Mucosa of rectum (tissue), 2 donors: ENCODE data around the gene GGT6.
A peak's percentile ranks its signal among the peaks of the same experiment; 100 is the strongest.

Experiments used
- H3K27ac ChIP-seq, 2 donors: one replicate each; pipeline ENCODE4 v1.7.0; 2013; ENCODE audit warnings: inconsistent platforms in 2 of 2, low read depth in 2 of 2, low read length in 2 of 2
- H3K27me3 ChIP-seq, 2 donors: one replicate each; pipeline ENCODE4 v1.7.0; 2013; ENCODE audit warnings: low read length in 2 of 2; ENCODE audit not compliant: control insufficient read depth in 2 of 2, insufficient read depth in 2 of 2
- H3K36me3 ChIP-seq, 2 donors: one replicate each; pipeline ENCODE4 v1.7.0; 2013; ENCODE audit warnings: low read length in 2 of 2; ENCODE audit not compliant: control insufficient read depth in 2 of 2, insufficient read depth in 2 of 2
- H3K4me1 ChIP-seq, 2 donors: one replicate each; pipeline ENCODE4 v1.7.0; 2013; ENCODE audit warnings: low read length in 2 of 2, mild to moderate bottlenecking in 1 of 2; ENCODE audit not compliant: control insufficient read depth in 2 of 2, insufficient read depth in 2 of 2
- H3K4me3 ChIP-seq, 2 donors: one replicate each; pipeline ENCODE4 v1.7.0; 2013; ENCODE audit warnings: low read length in 2 of 2
- H3K9ac ChIP-seq, 2 donors: one replicate each; pipeline ENCODE4 v1.7.0; 2013; ENCODE audit warnings: low read length in 2 of 2, low read depth in 1 of 2, mild to moderate bottlenecking in 1 of 2
- H3K9me3 ChIP-seq, 2 donors: one replicate each; pipeline ENCODE4 v1.7.0; 2013; ENCODE audit warnings: low read length in 2 of 2; ENCODE audit not compliant: control insufficient read depth in 2 of 2
- donor health status: healthy.
- donor health status: Normal muscosa, but diverticular disease.

The GGT6 gene

GRCh38 chr17:4562015-4562969, 1.9 kb upstream of the GGT6 start:
- H3K9ac ChIP-seq, result peak overlapping the region; percentile 5 to 54
- H3K27ac ChIP-seq, result peak overlapping the region; percentile 88 to 90
- no peaks in the 10 kb centered on the region for H3K9me3 ChIP-seq
- H3K36me3 ChIP-seq, result peaks cover 4 to 6% of the 10 kb centered on the region in 2 donors
- peaks cover 33 to 37% of the 10 kb centered on the region in 2 donors for H3K4me1 ChIP-seq
- no peaks in the 10 kb centered on the region for H3K27me3 ChIP-seq
- peak overlapping the region; percentile 33 to 39 for H3K4me3 ChIP-seq

GRCh38 chr17:4560837-4561256, 470 bp upstream of the GGT6 start:
- Histone ChIP-seq H3K4me3 (peak overlapping the region; percentile 80 to 82), H3K27ac (peak overlapping the region; percentile 88 to 90), H3K9ac (peak overlapping the region; percentile 36 to 90), H3K4me1 (peaks cover 40% of the 10 kb centered on the region in 2 donors), H3K9me3 (no peaks in the 10 kb centered on the region), H3K36me3 (peaks cover 4 to 6% of the 10 kb centered on the region in 2 donors), H3K27me3 (no peaks in the 10 kb centered on the region)

DNA sequence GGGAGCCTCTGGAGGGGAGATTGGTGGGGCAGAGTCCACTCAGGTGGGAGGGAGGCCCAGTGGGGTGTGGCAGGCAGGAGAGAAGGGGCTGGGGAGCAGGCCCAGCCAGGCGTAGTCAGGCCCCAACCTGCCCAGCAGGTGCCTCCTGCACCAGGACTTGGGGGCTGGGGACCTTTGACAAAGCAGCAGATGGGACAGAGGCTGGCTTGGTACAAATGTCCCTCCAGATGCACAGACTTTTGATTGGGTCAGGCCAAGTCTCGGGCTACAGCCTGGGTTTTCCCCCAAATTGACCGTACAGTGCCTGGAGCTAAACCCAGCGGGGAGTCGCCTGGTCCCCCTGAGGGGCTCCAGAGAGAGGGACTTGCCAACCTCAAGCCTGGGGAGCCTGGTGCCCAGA, 411 bp downstream of the GGT6 start:
- H3K4me1 ChIP-seq, result peaks cover 39 to 41% of the 10 kb centered on the region in 2 donors
- peak overlapping the region; percentile 85 to 90 for H3K9ac ChIP-seq
- peak overlapping the region; percentile 88 to 90 for H3K27ac ChIP-seq
- no peaks in the 10 kb centered on the region for H3K27me3 ChIP-seq
- peaks cover 4 to 6% of the 10 kb centered on the region in 2 donors for H3K36me3 ChIP-seq
- peak overlapping the region; percentile 80 to 82 for H3K4me3 ChIP-seq
- H3K9me3 ChIP-seq, result no peaks in the 10 kb centered on the region

GRCh38 chr17:4559139-4559791, 1.1 kb downstream of the GGT6 start:
- Histone ChIP-seq H3K9me3 (no peaks in the 10 kb centered on the region), H3K4me3 (peak overlapping the region; percentile 80 to 82), H3K27me3 (no peaks in the 10 kb centered on the region), H3K4me1 (peaks cover 46 to 48% of the 10 kb centered on the region in 2 donors), H3K27ac (peak overlapping the region; percentile 88 to 90), H3K36me3 (peaks cover 4 to 7% of the 10 kb centered on the region in 2 donors), H3K9ac (peak overlapping the region; percentile 85 to 90)

GRCh38 chr17:4558347-4558971, 1.9 kb downstream of the GGT6 start:
- Histone ChIP-seq H3K4me3 (peak overlapping the region in 1 of 2 donors; percentile 82), H3K9me3 (no peaks in the 10 kb centered on the region), H3K9ac (peak overlapping the region in 1 of 2 donors; percentile 90), H3K36me3 (peaks cover 6 to 9% of the 10 kb centered on the region in 2 donors), H3K27ac (no peak overlapping the region), H3K4me1 (peaks cover 53 to 54% of the 10 kb centered on the region in 2 donors), H3K27me3 (no peaks in the 10 kb centered on the region)

DNA sequence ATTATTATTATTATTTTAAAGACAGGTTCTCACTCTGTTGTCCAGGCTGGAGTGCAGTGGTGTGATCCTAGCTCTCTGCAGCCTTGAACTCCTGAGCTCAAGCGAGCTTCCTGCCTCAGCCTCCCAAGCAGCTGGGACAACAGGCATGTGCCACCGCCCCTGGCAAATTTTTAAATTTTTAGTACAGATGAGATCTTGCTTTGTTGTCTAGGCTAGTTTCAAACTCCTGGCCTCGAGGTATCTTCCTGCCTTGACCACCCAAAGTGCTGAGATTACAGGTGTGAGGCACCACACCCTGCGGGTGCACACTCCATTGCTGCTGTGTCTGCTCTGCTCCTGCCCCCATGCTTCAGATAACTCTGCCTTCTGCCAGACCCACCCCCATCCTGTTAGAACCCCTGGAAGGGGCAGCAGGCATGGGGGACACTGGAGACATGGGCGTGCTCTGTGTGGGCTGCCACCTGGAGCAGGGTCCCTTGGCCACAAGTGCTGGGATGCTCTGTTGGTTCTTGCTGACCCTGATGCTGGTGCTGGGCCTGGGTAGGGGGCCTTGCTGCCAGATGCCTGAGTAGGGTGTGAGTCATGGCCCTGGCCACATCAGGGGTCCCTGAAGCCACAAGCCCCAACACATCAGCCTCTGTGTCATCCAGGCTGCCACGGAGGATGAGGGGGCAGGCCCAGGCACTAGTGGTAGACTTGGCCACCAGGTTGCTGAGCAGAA, 2.6 kb downstream of the GGT6 start:
- peaks cover 9 to 13% of the 10 kb centered on the region in 2 donors for H3K36me3 ChIP-seq
- no peaks in the 10 kb centered on the region for H3K9me3 ChIP-seq
- peaks cover 50 to 54% of the 10 kb centered on the region in 2 donors for H3K4me1 ChIP-seq
- H3K4me3 ChIP-seq, result no peak overlapping the region
- H3K27me3 ChIP-seq, result no peaks in the 10 kb centered on the region
- H3K27ac ChIP-seq, result no peak overlapping the region
- H3K9ac ChIP-seq, result no peak overlapping the region

- H3K9ac ChIP-seq, result no peak overlapping the region
- no peak overlapping the region for H3K4me3 ChIP-seq
- no peaks in the 10 kb centered on the region for H3K27me3 ChIP-seq
- H3K9me3 ChIP-seq, result no peaks in the 10 kb centered on the region
- H3K27ac ChIP-seq, result no peak overlapping the region
- peaks cover 14 to 18% of the 10 kb centered on the region in 2 donors for H3K36me3 ChIP-seq
- H3K4me1 ChIP-seq, result peaks cover 44 to 47% of the 10 kb centered on the region in 2 donors
Measured at GRCh38 chr17:4556996-4557395, 3.4 kb downstream of the GGT6 start.

- Histone ChIP-seq H3K4me3 (peak overlapping the region; percentile 83 to 91), H3K4me1 (peaks cover 36 to 41% of the 10 kb centered on the region in 2 donors), H3K9ac (peak overlapping the region; percentile 59 to 77)
Measured at GRCh38 chr17:4555873-4556759, 4.3 kb downstream of the GGT6 start.

More at GRCh38 chr17:4555873-4556759, 4.3 kb downstream of the GGT6 start:
- peak overlapping the region; percentile 75 to 84 for H3K27ac ChIP-seq
- no peaks in the 10 kb centered on the region for H3K27me3 ChIP-seq
- peaks cover 20 to 24% of the 10 kb centered on the region in 2 donors for H3K36me3 ChIP-seq
- no peaks in the 10 kb centered on the region for H3K9me3 ChIP-seq
